ENCODE measurements around the gene MEGF6. TPM values are rescaled to one million over a fixed set of nuclear protein-coding genes. Genes with fewer than 3 reads are reported as not detected.

MEGF6 gene
- total RNA-seq, 2 donors from 2014 or later: 273 to 304 TPM

- DNase-seq (ENCODE audit: low spot score) (no peak), ATAC-seq (ENCODE audit: insufficient number of reproducible peaks, low FRiP score, low read depth) (no peak)
- H3K9me3 ChIP-seq: no peaks in the 10 kb centered on the region
- no peaks in the 10 kb centered on the region for H3K4me1 ChIP-seq (ENCODE audit: control insufficient read depth in 1 of 2, low read depth in 2 of 2)
- H3K27me3 ChIP-seq (replicated peaks; ENCODE audit: insufficient read depth): no peaks in the 10 kb centered on the region
- no peak overlapping the region for H3K27ac ChIP-seq
- no peak overlapping the region for H3K4me3 ChIP-seq
- H3K36me3 ChIP-seq: peaks cover 75% of the 10 kb centered on the region
- no peak for TF ChIP-seq CTCF (IDR thresholded peaks at IDR 0.05)
Observed at GRCh38 chr1:3632716-3633343, 21.5 kb upstream of the MEGF6 start.

- DNase-seq (ENCODE audit: low spot score) (no peak), ATAC-seq (ENCODE audit: insufficient number of reproducible peaks, low FRiP score, low read depth) (no peak)
- no peaks in the 10 kb centered on the region for H3K27me3 ChIP-seq (replicated peaks; ENCODE audit: insufficient read depth)
- TF ChIP-seq CTCF (IDR thresholded peaks at IDR 0.05): no peak
- peaks cover 73% of the 10 kb centered on the region for H3K36me3 ChIP-seq
- no peaks in the 10 kb centered on the region for H3K4me1 ChIP-seq (ENCODE audit: control insufficient read depth in 1 of 2, low read depth in 2 of 2)
- no peak overlapping the region for H3K4me3 ChIP-seq
- no peak overlapping the region for H3K27ac ChIP-seq
- H3K9me3 ChIP-seq: no peaks in the 10 kb centered on the region
Observed at GRCh38 chr1:3632298-3632697, 21.0 kb upstream of the MEGF6 start.

- TF ChIP-seq CTCF (IDR thresholded peaks at IDR 0.05): no peak
- no peaks in the 10 kb centered on the region for H3K27me3 ChIP-seq (replicated peaks; ENCODE audit: insufficient read depth)
- DNase-seq (ENCODE audit: low spot score) (no peak), ATAC-seq (ENCODE audit: insufficient number of reproducible peaks, low FRiP score, low read depth) (no peak)
- H3K4me3 ChIP-seq: no peak overlapping the region
- peaks cover 66% of the 10 kb centered on the region for H3K36me3 ChIP-seq
- H3K27ac ChIP-seq: no peak overlapping the region
- no peaks in the 10 kb centered on the region for H3K4me1 ChIP-seq (ENCODE audit: control insufficient read depth in 1 of 2, low read depth in 2 of 2)
- H3K9me3 ChIP-seq: no peaks in the 10 kb centered on the region
Observed at GRCh38 chr1:3631320-3632260, 20.3 kb upstream of the MEGF6 start.

GRCh38 chr1:3630914-3631313 lies 19.6 kb upstream of the MEGF6 start:
- no peak for ATAC-seq (ENCODE audit: insufficient number of reproducible peaks, low FRiP score, low read depth)

More at GRCh38 chr1:3630914-3631313, 19.6 kb upstream of the MEGF6 start:
- no peak for DNase-seq (ENCODE audit: low spot score)
- H3K4me3 ChIP-seq: no peak overlapping the region
- H3K27me3 ChIP-seq (replicated peaks; ENCODE audit: insufficient read depth): no peaks in the 10 kb centered on the region
- peaks cover 59% of the 10 kb centered on the region for H3K36me3 ChIP-seq
- H3K9me3 ChIP-seq: no peaks in the 10 kb centered on the region
- H3K4me1 ChIP-seq (ENCODE audit: control insufficient read depth in 1 of 2, low read depth in 2 of 2): peaks cover under 1 to 1% of the 10 kb centered on the region in 2 donors
- no peak for TF ChIP-seq CTCF (IDR thresholded peaks at IDR 0.05)
- no peak overlapping the region for H3K27ac ChIP-seq

All from thoracic aorta (tissue), 2 donors.